Measurements from ENCODE around the gene NEURL1. TPM values are rescaled to one million over a fixed set of nuclear protein-coding genes. Genes with fewer than 3 reads are reported as not detected.

Gene NEURL1
- total and polyA plus RNA-seq, 4 donors, result 0.14 to 2.0 (median 0.74) TPM

- H3K9me3 ChIP-seq (ENCODE audit: control insufficient read depth in 4 of 4, insufficient read depth in 3 of 4, low read length in 3 of 4), result no peaks in the 10 kb centered on the region
- no peaks in the 10 kb centered on the region for H3K36me3 ChIP-seq (ENCODE audit: control insufficient read depth in 4 of 4, insufficient read depth in 4 of 4, low read length in 4 of 4)
- H3K9ac ChIP-seq (ENCODE audit: insufficient read depth in 1 of 2, low read length in 2 of 2), result no peak overlapping the region
- DNase-seq, result no peak
- 41 to 56% methylated on average over 14 of the region's 14 CpGs for WGBS, 2 donors
- H3K27me3 ChIP-seq (ENCODE audit: control insufficient read depth in 3 of 3, insufficient read depth in 3 of 3, low read length in 2 of 3), result no peaks in the 10 kb centered on the region
- TF ChIP-seq CTCF (IDR thresholded peaks at IDR 0.05; ENCODE audit: control extremely low read depth, extremely low read depth), result no peak
- peak overlapping the region in 1 of 2 donors; percentile 11 for H3K27ac ChIP-seq (ENCODE audit: low read depth in 1 of 2, low read length in 1 of 2)
- H3K4me3 ChIP-seq, result no peak overlapping the region
- H3K4me1 ChIP-seq (ENCODE audit: control insufficient read depth in 5 of 5, insufficient read depth in 5 of 5, low read length in 5 of 5), result no peaks in the 10 kb centered on the region
- ATAC-seq (ENCODE audit: insufficient read depth, low FRiP score), result peak; percentile 74
These were observed 22.5 kb upstream of the NEURL1 start for GRCh38 chr10:103470761-103471653.

GRCh38 chr10:103472005-103472404 is 21.5 kb upstream of the NEURL1 start:
- Histone ChIP-seq H3K9ac (ENCODE audit: insufficient read depth in 1 of 2, low read length in 2 of 2) (no peak overlapping the region), H3K4me1 (ENCODE audit: control insufficient read depth in 5 of 5, insufficient read depth in 5 of 5, low read length in 5 of 5) (no peaks in the 10 kb centered on the region), H3K9me3 (ENCODE audit: control insufficient read depth in 4 of 4, insufficient read depth in 3 of 4, low read length in 3 of 4) (no peaks in the 10 kb centered on the region), H3K36me3 (ENCODE audit: control insufficient read depth in 4 of 4, insufficient read depth in 4 of 4, low read length in 4 of 4) (no peaks in the 10 kb centered on the region), H3K27ac (ENCODE audit: low read depth in 1 of 2, low read length in 1 of 2) (peak overlapping the region in 1 of 2 donors; percentile 52), H3K27me3 (ENCODE audit: control insufficient read depth in 3 of 3, insufficient read depth in 3 of 3, low read length in 2 of 3) (no peaks in the 10 kb centered on the region), H3K4me3 (no peak overlapping the region)
- no peak for ATAC-seq (ENCODE audit: insufficient read depth, low FRiP score)
- no peak for TF ChIP-seq CTCF (IDR thresholded peaks at IDR 0.05; ENCODE audit: control extremely low read depth, extremely low read depth)
- 69 to 82% methylated on average over 2 of the region's 2 CpGs for WGBS, 2 donors
- DNase-seq, result no peak

GRCh38 chr10:103473261-103473671 is 20.2 kb upstream of the NEURL1 start:
- no peaks in the 10 kb centered on the region for H3K36me3 ChIP-seq (ENCODE audit: control insufficient read depth in 4 of 4, insufficient read depth in 4 of 4, low read length in 4 of 4)
- no peaks in the 10 kb centered on the region for H3K9me3 ChIP-seq (ENCODE audit: control insufficient read depth in 4 of 4, insufficient read depth in 3 of 4, low read length in 3 of 4)
- DNase-seq (peak in 1 of 3 donors; percentile 13), ATAC-seq (ENCODE audit: insufficient read depth, low FRiP score) (no peak)
- no peak overlapping the region for H3K9ac ChIP-seq (ENCODE audit: insufficient read depth in 1 of 2, low read length in 2 of 2)
- no peaks in the 10 kb centered on the region for H3K27me3 ChIP-seq (ENCODE audit: control insufficient read depth in 3 of 3, insufficient read depth in 3 of 3, low read length in 2 of 3)
- whole genome bisulfite sequencing, 2 donors, result 72 to 90% methylated on average over 32 of the region's 32 CpGs
- H3K27ac ChIP-seq (ENCODE audit: low read depth in 1 of 2, low read length in 1 of 2), result no peak overlapping the region
- H3K4me3 ChIP-seq, result no peak overlapping the region
- no peaks in the 10 kb centered on the region for H3K4me1 ChIP-seq (ENCODE audit: control insufficient read depth in 5 of 5, insufficient read depth in 5 of 5, low read length in 5 of 5)
- no peak for TF ChIP-seq CTCF (IDR thresholded peaks at IDR 0.05; ENCODE audit: control extremely low read depth, extremely low read depth)
